ENCODE measurements around the gene RTN4. TPM values are rescaled to one million over a fixed set of nuclear protein-coding genes. Genes with fewer than 3 reads are reported as not detected.

The RTN4 gene
- total and polyA plus RNA-seq, 2 experiments from 2014 or later: 218 to 221 TPM

DNA sequence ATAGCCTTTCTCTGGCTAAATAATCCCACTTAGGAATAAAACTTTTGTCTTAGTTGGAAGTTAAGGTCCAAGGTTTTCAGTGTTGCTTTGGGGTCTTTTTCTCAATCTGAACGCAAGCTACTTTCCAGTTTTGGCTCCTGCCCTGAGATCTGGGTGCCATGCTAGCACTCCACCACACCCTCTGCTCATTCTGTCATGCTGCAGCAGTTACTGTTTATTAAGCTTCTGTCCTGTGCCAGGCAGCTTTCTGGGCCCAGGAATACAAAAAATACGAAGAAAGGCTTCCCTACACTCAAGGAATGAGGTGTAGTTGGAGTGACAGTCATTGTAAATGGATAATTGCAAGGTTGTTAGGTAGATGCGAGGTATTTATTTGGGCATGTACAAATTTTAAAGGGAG, 46.3 kb upstream of the RTN4 start:
- Histone ChIP-seq H3K4me1 (ENCODE audit: insufficient read depth) (peaks cover 15% of the 10 kb centered on the region), H3K27ac (ENCODE audit: low read depth) (no peak overlapping the region), H3K9me2 (ENCODE audit: insufficient read depth) (no peaks in the 10 kb centered on the region), H3K4me2 (no peak overlapping the region), H3K36me3 (ENCODE audit: insufficient read depth) (no peaks in the 10 kb centered on the region; the same call in 1 of the 2 replicates), H3K27me3 (ENCODE audit: insufficient read depth) (no peaks in the 10 kb centered on the region), H3K79me2 (replicated peaks; ENCODE audit: insufficient read depth) (no peaks in the 10 kb centered on the region), H4K20me1 (replicated peaks; ENCODE audit: insufficient read depth) (no peaks in the 10 kb centered on the region), H2AFZ (no peak overlapping the region), H3K4me3 (no peak overlapping the region), H3F3A (replicated peaks; ENCODE audit: low read depth) (no peaks in the 10 kb centered on the region)
- peaks cover 14% of the 10 kb centered on the region for H3K4me1 Mint-ChIP-seq
- H3K4me3 Mint-ChIP-seq: no peak overlapping the region
- H3K9me3 Mint-ChIP-seq: no peaks in the 10 kb centered on the region
- H3K27ac Mint-ChIP-seq: no peak overlapping the region
- TF ChIP-seq ZNF462 (CRISPR knock-in tag; IDR thresholded peaks at IDR 0.05): no peak
- no peak for TF ChIP-seq EZH2 (IDR thresholded peaks at IDR 0.05; ENCODE audit: low read depth, unreplicated experiment)
- no peak for TF ChIP-seq STAT1 (IDR thresholded peaks at IDR 0.05; ENCODE audit: unreplicated experiment)
- no peak for TF ChIP-seq CTCF (conservative IDR thresholded peaks at IDR 0.05; ENCODE audit: low read depth in 2 of 2)
- TF ChIP-seq NANOG (IDR thresholded peaks at IDR 0.05; ENCODE audit: borderline replicate concordance): no peak
- TF ChIP-seq EZH2phosphoT487 (IDR thresholded peaks at IDR 0.05; ENCODE audit: unreplicated experiment): no peak
- TF ChIP-seq POLR2AphosphoS5 (IDR thresholded peaks at IDR 0.05; ENCODE audit: low read depth): no peak
- TF ChIP-seq, protein P1, sequence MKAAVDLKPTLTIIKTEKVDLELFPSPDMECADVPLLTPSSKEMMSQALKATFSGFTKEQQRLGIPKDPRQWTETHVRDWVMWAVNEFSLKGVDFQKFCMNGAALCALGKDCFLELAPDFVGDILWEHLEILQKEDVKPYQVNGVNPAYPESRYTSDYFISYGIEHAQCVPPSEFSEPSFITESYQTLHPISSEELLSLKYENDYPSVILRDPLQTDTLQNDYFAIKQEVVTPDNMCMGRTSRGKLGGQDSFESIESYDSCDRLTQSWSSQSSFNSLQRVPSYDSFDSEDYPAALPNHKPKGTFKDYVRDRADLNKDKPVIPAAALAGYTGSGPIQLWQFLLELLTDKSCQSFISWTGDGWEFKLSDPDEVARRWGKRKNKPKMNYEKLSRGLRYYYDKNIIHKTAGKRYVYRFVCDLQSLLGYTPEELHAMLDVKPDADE (IDR thresholded peaks at IDR 0.05): no peak
- TF ChIP-seq ZNF331 (CRISPR knock-in tag; IDR thresholded peaks at IDR 0.05; ENCODE audit: low read depth): no peak
- TF ChIP-seq ZNF114 (CRISPR knock-in tag; IDR thresholded peaks at IDR 0.05): no peak
- TF ChIP-seq JUNB (IDR thresholded peaks at IDR 0.05; ENCODE audit: unreplicated experiment): no peak
- TF ChIP-seq CREB1 (CRISPR knock-in tag; IDR thresholded peaks at IDR 0.05; ENCODE audit: low read depth): no peak
- TF ChIP-seq, protein P2, sequence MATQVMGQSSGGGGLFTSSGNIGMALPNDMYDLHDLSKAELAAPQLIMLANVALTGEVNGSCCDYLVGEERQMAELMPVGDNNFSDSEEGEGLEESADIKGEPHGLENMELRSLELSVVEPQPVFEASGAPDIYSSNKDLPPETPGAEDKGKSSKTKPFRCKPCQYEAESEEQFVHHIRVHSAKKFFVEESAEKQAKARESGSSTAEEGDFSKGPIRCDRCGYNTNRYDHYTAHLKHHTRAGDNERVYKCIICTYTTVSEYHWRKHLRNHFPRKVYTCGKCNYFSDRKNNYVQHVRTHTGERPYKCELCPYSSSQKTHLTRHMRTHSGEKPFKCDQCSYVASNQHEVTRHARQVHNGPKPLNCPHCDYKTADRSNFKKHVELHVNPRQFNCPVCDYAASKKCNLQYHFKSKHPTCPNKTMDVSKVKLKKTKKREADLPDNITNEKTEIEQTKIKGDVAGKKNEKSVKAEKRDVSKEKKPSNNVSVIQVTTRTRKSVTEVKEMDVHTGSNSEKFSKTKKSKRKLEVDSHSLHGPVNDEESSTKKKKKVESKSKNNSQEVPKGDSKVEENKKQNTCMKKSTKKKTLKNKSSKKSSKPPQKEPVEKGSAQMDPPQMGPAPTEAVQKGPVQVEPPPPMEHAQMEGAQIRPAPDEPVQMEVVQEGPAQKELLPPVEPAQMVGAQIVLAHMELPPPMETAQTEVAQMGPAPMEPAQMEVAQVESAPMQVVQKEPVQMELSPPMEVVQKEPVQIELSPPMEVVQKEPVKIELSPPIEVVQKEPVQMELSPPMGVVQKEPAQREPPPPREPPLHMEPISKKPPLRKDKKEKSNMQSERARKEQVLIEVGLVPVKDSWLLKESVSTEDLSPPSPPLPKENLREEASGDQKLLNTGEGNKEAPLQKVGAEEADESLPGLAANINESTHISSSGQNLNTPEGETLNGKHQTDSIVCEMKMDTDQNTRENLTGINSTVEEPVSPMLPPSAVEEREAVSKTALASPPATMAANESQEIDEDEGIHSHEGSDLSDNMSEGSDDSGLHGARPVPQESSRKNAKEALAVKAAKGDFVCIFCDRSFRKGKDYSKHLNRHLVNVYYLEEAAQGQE (IDR thresholded peaks at IDR 0.05; ENCODE audit: unreplicated experiment): no peak
- no peak for DNase-seq (ENCODE audit: low spot score)
- no peak for ATAC-seq
- no peaks in the 10 kb centered on the region for H3K36me3 Mint-ChIP-seq (ENCODE audit: low read depth)
- no peaks in the 10 kb centered on the region for H3K27me3 Mint-ChIP-seq (ENCODE audit: insufficient read depth, low read depth, poor library complexity)

All from GM23338 (cell line).